H9 (cell line): ENCODE data around the gene CXorf66. TPM values are rescaled to one million over a fixed set of nuclear protein-coding genes. Genes with fewer than 3 reads are reported as not detected.

Experiments
- DNase-seq: peaks from one replicate; pipeline ENCODE4 v3.0.0-alpha.2; 2017
- H2AFZ ChIP-seq: one replicate; pipeline ENCODE4 v1.6.1; 2013; ENCODE audit warnings: mild to moderate bottlenecking, low read length, control low read depth, moderate library complexity
- H2AK5ac ChIP-seq: 2 replicates; pipeline ENCODE4 v1.6.1; 2013; ENCODE audit warnings: low read length, control low read depth, mixed read lengths; ENCODE audit not compliant: insufficient read length
- H2BK120ac ChIP-seq: one replicate; pipeline ENCODE4 v1.6.1; 2013; ENCODE audit warnings: low read depth, mild to moderate bottlenecking, low read length, control low read depth, inconsistent platforms; ENCODE audit not compliant: poor library complexity, severe bottlenecking
- H2BK12ac ChIP-seq: 2 replicates; pipeline ENCODE4 v1.6.1; 2013; ENCODE audit warnings: low read length, control low read depth, mixed read lengths, low read depth; ENCODE audit not compliant: insufficient read length
- H2BK15ac ChIP-seq: 2 replicates; pipeline ENCODE4 v1.6.1; 2013; ENCODE audit warnings: low read depth, low read length, control low read depth
- H2BK20ac ChIP-seq: one replicate; pipeline ENCODE4 v1.6.1; 2013; ENCODE audit warnings: low read depth, mild to moderate bottlenecking, low read length, control low read depth, inconsistent platforms; ENCODE audit not compliant: poor library complexity, severe bottlenecking
- H2BK5ac ChIP-seq: 2 replicates; pipeline ENCODE4 v1.6.1; 2013; ENCODE audit warnings: low read length, control low read depth, mixed read lengths; ENCODE audit not compliant: insufficient read length
- H3K14ac ChIP-seq: 2 replicates; pipeline ENCODE4 v1.6.1; 2013; ENCODE audit warnings: low read length, control low read depth; ENCODE audit not compliant: insufficient read depth
- H3K18ac ChIP-seq: 2 replicates; pipeline ENCODE4 v1.6.1; 2013; ENCODE audit warnings: low read depth, mild to moderate bottlenecking, mixed read lengths, low read length, control low read depth; ENCODE audit not compliant: insufficient read length
- H3K23ac ChIP-seq: 2 replicates; pipeline ENCODE4 v1.6.1; 2013; ENCODE audit warnings: low read length, control low read depth, mixed read lengths, low read depth; ENCODE audit not compliant: insufficient read length
- H3K23me2 ChIP-seq: 2 replicates; pipeline ENCODE4 v1.6.1; 2013; ENCODE audit warnings: low read depth, mild to moderate bottlenecking, mixed read lengths, low read length, control low read depth; ENCODE audit not compliant: insufficient read length, poor library complexity, severe bottlenecking
- H3K27ac ChIP-seq: 2 replicates; pipeline ENCODE4 v1.5.1; 2013; ENCODE audit warnings: low read length, control low read depth, mixed read lengths, low read depth; ENCODE audit not compliant: insufficient read length
- H3K27me3 ChIP-seq: 2 replicates; pipeline ENCODE4 v1.6.1; 2013; ENCODE audit warnings: low read length, control low read depth, inconsistent platforms; ENCODE audit not compliant: insufficient read depth
- H3K4ac ChIP-seq: 2 replicates; pipeline ENCODE4 v1.6.1; 2013; ENCODE audit warnings: low read depth, mild to moderate bottlenecking, control low read depth, inconsistent platforms, low read length, moderate library complexity
- H3K4me1 ChIP-seq: 2 replicates; pipeline ENCODE4 v1.6.1; 2013; ENCODE audit warnings: low read length, control low read depth, inconsistent platforms; ENCODE audit not compliant: insufficient read depth
- H3K4me2 ChIP-seq: 2 replicates; pipeline ENCODE4 v1.6.1; 2013; ENCODE audit warnings: low read length, control low read depth, mixed read lengths; ENCODE audit not compliant: insufficient read length, insufficient read depth
- H3K56ac ChIP-seq: 2 replicates; pipeline ENCODE4 v1.6.1; 2013; ENCODE audit warnings: low read depth, mild to moderate bottlenecking, mixed read lengths, low read length, control low read depth; ENCODE audit not compliant: insufficient read length
- H3K79me1 ChIP-seq: 2 replicates; pipeline ENCODE4 v1.6.1; 2013; ENCODE audit warnings: low read depth, mild to moderate bottlenecking, moderate library complexity, low read length, control low read depth, inconsistent platforms; ENCODE audit not compliant: insufficient read depth, poor library complexity, severe bottlenecking
- H3K79me2 ChIP-seq: 2 replicates; pipeline ENCODE4 v1.6.1; 2013; ENCODE audit warnings: low read length, control low read depth, inconsistent platforms; ENCODE audit not compliant: insufficient read depth
- H3K9ac ChIP-seq: 2 replicates; pipeline ENCODE4 v1.6.1; 2013; ENCODE audit warnings: low read length, control low read depth, mixed read lengths; ENCODE audit not compliant: insufficient read length; ENCODE audit errors: extremely low read depth
- H3K9me3 ChIP-seq: one replicate; pipeline ENCODE4 v1.6.1; 2013; ENCODE audit warnings: low read depth, low read length, inconsistent platforms; ENCODE audit not compliant: control insufficient read depth
- H3T11ph ChIP-seq: one replicate; pipeline ENCODE4 v1.6.1; 2013; ENCODE audit warnings: mild to moderate bottlenecking, low read length, control low read depth, inconsistent platforms
- H4K20me1 ChIP-seq: one replicate; pipeline ENCODE4 v1.6.1; 2013; ENCODE audit not compliant: control insufficient read depth, insufficient read length, insufficient read depth
- H4K5ac ChIP-seq: 2 replicates; pipeline ENCODE4 v1.6.1; 2013; ENCODE audit warnings: low read depth, mild to moderate bottlenecking, mixed read lengths, low read length, control low read depth; ENCODE audit not compliant: insufficient read length
- H4K8ac ChIP-seq: replicated peaks from 2 replicates; pipeline ENCODE4 v1.6.1; 2013; ENCODE audit warnings: low read length, control low read depth, mixed read lengths, low read depth; ENCODE audit not compliant: insufficient read length
- H4K91ac ChIP-seq: 2 replicates; pipeline ENCODE4 v1.6.1; 2013; ENCODE audit warnings: low read depth, mild to moderate bottlenecking, moderate library complexity, mixed read lengths, low read length, control low read depth; ENCODE audit not compliant: insufficient read length
- H3K27ac Mint-ChIP-seq, 3 experiments: 2 replicates in 2 of 3; 3 replicates in 1 of 3; pipeline ENCODE4 v1.8.0; 2020 to 2021; ENCODE audit warnings: mixed read lengths in 3 of 3, mild to moderate bottlenecking in 1 of 3, moderate library complexity in 1 of 3
- H3K27me3 Mint-ChIP-seq: 2 replicates; pipeline ENCODE4 v1.8.0; 2021; ENCODE audit warnings: low read depth, mild to moderate bottlenecking, moderate library complexity, mixed read lengths
- H3K36me3 Mint-ChIP-seq, 3 experiments: 2 replicates in 2 of 3; 3 replicates in 1 of 3; pipeline ENCODE4 v1.8.0; 2020 to 2021; ENCODE audit warnings: low read depth in 3 of 3, mixed read lengths in 3 of 3; ENCODE audit not compliant: insufficient read depth in 1 of 3
- H3K4me1 Mint-ChIP-seq, 2 experiments: 2 replicates each; pipeline ENCODE4 v1.8.0; 2020; ENCODE audit warnings: mixed read lengths in 2 of 2
- H3K4me3 Mint-ChIP-seq, 2 experiments: 2 replicates in 1 of 2; 3 replicates in 1 of 2; pipeline ENCODE4 v1.8.0; 2020 to 2021; ENCODE audit warnings: mild to moderate bottlenecking in 2 of 2, mixed read lengths in 2 of 2, moderate library complexity in 1 of 2
- H3K9me3 Mint-ChIP-seq, 2 experiments: 2 replicates in 1 of 2; 3 replicates in 1 of 2; pipeline ENCODE4 v1.8.0; 2020; ENCODE audit warnings: mild to moderate bottlenecking in 2 of 2, mixed read lengths in 2 of 2, moderate library complexity in 1 of 2
- WGBS: extraction: QIAGEN DNeasy Blood & Tissue Kit; methylation state at CpG from one replicate; pipeline ENCODE4 v1.1.7; 2013; ENCODE audit warnings: missing lambda C conversion rate, low lambda C conversion rate, mixed read lengths; ENCODE audit not compliant: insufficient read length; ENCODE audit errors: extremely low coverage; 5-methylcytosine and 5-hydroxymethylcytosine counted together
- total RNA-seq: library from RNA; stranded (reverse); gene quantifications from 2 replicates; pipeline ENCODE4 v1.2.1, GENCODE V29; 2021
- TF ChIP-seq, protein P1 (sequence below): fragments of 200-600 bp; sonication (generic); conservative IDR thresholded peaks from 3 replicates; pipeline ENCODE4 v1.8.0; 2021; ENCODE audit warnings: antibody characterized with exemption, mild to moderate bottlenecking

The CXorf66 gene
- total RNA-seq, 1 experiment from 2014 or later: not detected

DNA sequence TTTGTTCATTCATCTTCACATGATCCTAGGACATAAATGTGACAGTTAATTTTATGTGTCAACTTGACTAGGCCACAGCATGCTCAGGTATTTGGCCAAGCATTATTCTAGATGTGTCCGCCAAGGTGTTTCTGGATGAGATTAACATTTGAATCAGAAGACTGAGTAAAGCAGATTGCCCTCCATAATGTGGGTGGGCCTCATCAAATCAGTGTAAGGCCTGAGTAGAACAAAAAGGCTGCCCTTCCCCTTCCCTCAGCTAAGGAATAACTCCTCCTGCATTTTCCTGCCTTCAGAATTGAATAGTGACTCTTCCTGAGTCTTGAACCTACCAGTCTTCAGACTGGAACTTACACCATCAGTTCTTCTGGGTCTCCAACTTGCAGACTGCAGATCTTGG lies 50.9 kb downstream of the CXorf66 start:
- peaks cover 0 to 3% (median 0%) of the 10 kb centered on the region in 3 experiments; a peak in 3 of 7 replicates for H3K36me3 Mint-ChIP-seq
- Histone ChIP-seq H3T11ph (no peak overlapping the region), H4K8ac (no peak overlapping the region), H3K4ac (no peak overlapping the region), H3K14ac (no peak overlapping the region), H3K9me3 (no peaks in the 10 kb centered on the region), H2BK120ac (no peak overlapping the region), H3K23ac (no peak overlapping the region), H3K79me2 (peaks cover 3% of the 10 kb centered on the region; the same call in 1 of the 2 replicates), H2BK12ac (no peak overlapping the region), H3K27ac (no peak overlapping the region), H2BK20ac (no peak overlapping the region), H2BK5ac (no peak overlapping the region), H4K20me1 (no peaks in the 10 kb centered on the region), H3K9ac (no peak overlapping the region), H2BK15ac (no peak overlapping the region), H4K5ac (no peak overlapping the region), H2AFZ (no peak overlapping the region), H3K23me2 (no peaks in the 10 kb centered on the region), H3K27me3 (no peaks in the 10 kb centered on the region), H2AK5ac (no peak overlapping the region), H3K56ac (no peak overlapping the region), H3K4me2 (no peak overlapping the region), H3K4me1 (peaks cover 3% of the 10 kb centered on the region; the same call in 1 of the 2 replicates), H4K91ac (no peak overlapping the region), H3K79me1 (no peaks in the 10 kb centered on the region), H3K18ac (no peak overlapping the region)
- H3K4me3 Mint-ChIP-seq: no peak overlapping the region
- no CpG with 5 or more reads among the region's 1 CpG for WGBS
- no peak for DNase-seq
- TF ChIP-seq, protein P1, sequence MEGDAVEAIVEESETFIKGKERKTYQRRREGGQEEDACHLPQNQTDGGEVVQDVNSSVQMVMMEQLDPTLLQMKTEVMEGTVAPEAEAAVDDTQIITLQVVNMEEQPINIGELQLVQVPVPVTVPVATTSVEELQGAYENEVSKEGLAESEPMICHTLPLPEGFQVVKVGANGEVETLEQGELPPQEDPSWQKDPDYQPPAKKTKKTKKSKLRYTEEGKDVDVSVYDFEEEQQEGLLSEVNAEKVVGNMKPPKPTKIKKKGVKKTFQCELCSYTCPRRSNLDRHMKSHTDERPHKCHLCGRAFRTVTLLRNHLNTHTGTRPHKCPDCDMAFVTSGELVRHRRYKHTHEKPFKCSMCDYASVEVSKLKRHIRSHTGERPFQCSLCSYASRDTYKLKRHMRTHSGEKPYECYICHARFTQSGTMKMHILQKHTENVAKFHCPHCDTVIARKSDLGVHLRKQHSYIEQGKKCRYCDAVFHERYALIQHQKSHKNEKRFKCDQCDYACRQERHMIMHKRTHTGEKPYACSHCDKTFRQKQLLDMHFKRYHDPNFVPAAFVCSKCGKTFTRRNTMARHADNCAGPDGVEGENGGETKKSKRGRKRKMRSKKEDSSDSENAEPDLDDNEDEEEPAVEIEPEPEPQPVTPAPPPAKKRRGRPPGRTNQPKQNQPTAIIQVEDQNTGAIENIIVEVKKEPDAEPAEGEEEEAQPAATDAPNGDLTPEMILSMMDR: no peak
- H3K27me3 Mint-ChIP-seq: no peaks in the 10 kb centered on the region
- H3K27ac Mint-ChIP-seq: no peak overlapping the region
- peaks cover 0 to 52% of the 10 kb centered on the region in 2 experiments; a peak in 2 of 5 replicates for H3K9me3 Mint-ChIP-seq
- peaks cover 12 to 25% of the 10 kb centered on the region in 2 experiments for H3K4me1 Mint-ChIP-seq
